Smooth muscle cell of the coronary artery (primary cell): ENCODE results near the gene ATP6AP2. TPM values are rescaled to one million over a fixed set of nuclear protein-coding genes. Genes with fewer than 3 reads are reported as not detected.

Experiments used
- total RNA-seq: library from RNA; depleted of rRNA; stranded (reverse); fragments of >200 nt; gene quantifications from 2 replicates; pipeline ENCODE4 v1.2.3, GENCODE V29; 2014; ENCODE audit warnings: low replicate concordance

Gene ATP6AP2, protein sequence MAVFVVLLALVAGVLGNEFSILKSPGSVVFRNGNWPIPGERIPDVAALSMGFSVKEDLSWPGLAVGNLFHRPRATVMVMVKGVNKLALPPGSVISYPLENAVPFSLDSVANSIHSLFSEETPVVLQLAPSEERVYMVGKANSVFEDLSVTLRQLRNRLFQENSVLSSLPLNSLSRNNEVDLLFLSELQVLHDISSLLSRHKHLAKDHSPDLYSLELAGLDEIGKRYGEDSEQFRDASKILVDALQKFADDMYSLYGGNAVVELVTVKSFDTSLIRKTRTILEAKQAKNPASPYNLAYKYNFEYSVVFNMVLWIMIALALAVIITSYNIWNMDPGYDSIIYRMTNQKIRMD
- total RNA-seq: 133 and 177 TPM in 2 replicates

GRCh38 chrX:40580537-40581335, at the start of gene ATP6AP2:
Gene ATP6AP2, plus strand, starts transcription at chrX:40580970. Its CDS starts 96 bp downstream, at chrX:40581066.

GRCh38 chrX:40623139-40623536, 42.4 kb downstream of the ATP6AP2 start, which contains the start of gene MPC1L:
Gene MPC1L, plus strand, starts transcription at chrX:40623428. Its CDS starts 138 bp downstream, at chrX:40623566.

GRCh38 chrX:40647307-40648197, 66.8 kb downstream of the ATP6AP2 start, which contains the start of gene CXorf38:
Gene CXorf38, minus strand, starts transcription at chrX:40647561. Its CDS starts 41 bp downstream, at chrX:40647520.

Other genes with a start within 250 kb of the ATP6AP2 start
- gene MPC1L, start 42.5 kb downstream of the ATP6AP2 start, total RNA-seq: not detected in 2 replicates
- 2.9 and 9.0 TPM in 2 replicates for gene CXorf38, start 66.6 kb downstream of the ATP6AP2 start, total RNA-seq
- 12.8 and 14.2 TPM in 2 replicates for gene MED14, start 154.6 kb downstream of the ATP6AP2 start, total RNA-seq